K562 (cell line): ENCODE data around the gene HNMT. TPM values are rescaled to one million over a fixed set of nuclear protein-coding genes. Genes with fewer than 3 reads are reported as not detected.

Experiments
- ARHGAP35 ChIP-seq: fragments of 450-650 bp; IDR thresholded peaks from 2 replicates; pipeline ENCODE4 v1.6.1; 2018; ENCODE audit not compliant: partially characterized antibody
- CHD2 ChIP-seq: IDR thresholded peaks from 2 replicates; pipeline ENCODE4 v1.6.1; 2011; ENCODE audit warnings: low read depth, low read length
- DLX4 ChIP-seq: fragments of 250-450 bp; sonication (Bioruptor Pico); IDR thresholded peaks from 2 replicates; pipeline ENCODE4 v1.6.1; 2021; ENCODE audit warnings: mild to moderate bottlenecking
- ESRRB ChIP-seq: fragments of 250-450 bp; sonication (Bioruptor Pico); IDR thresholded peaks from 2 replicates; pipeline ENCODE4 v1.5.0; 2020; ENCODE audit warnings: mild to moderate bottlenecking, moderate library complexity, borderline replicate concordance
- GABPB2 ChIP-seq: fragments of 250-450 bp; sonication (Bioruptor Pico); conservative IDR thresholded peaks from 2 replicates; pipeline ENCODE4 v1.5.1; 2021; ENCODE audit warnings: mild to moderate bottlenecking
- HDAC6 ChIP-seq: IDR thresholded peaks from 2 replicates; pipeline ENCODE4 v1.6.1; 2012; ENCODE audit warnings: low read depth, mild to moderate bottlenecking, control low read depth, inconsistent platforms, low read length, moderate library complexity
- HLTF ChIP-seq: fragments of 450-650 bp; IDR thresholded peaks from 2 replicates; pipeline ENCODE4 v1.6.1; 2016
- HNRNPLL ChIP-seq: fragments of 200-400 bp; formaldehyde crosslinking; IDR thresholded peaks from 2 replicates; pipeline ENCODE4 v1.6.1; 2017; ENCODE audit warnings: low read length, low read depth, mild to moderate bottlenecking; ENCODE audit not compliant: poor library complexity, severe bottlenecking
- KAT8 ChIP-seq: fragments of 450-650 bp; IDR thresholded peaks from 2 replicates; pipeline ENCODE4 v1.6.1; 2016; ENCODE audit warnings: low read depth, mild to moderate bottlenecking
- MBD2 ChIP-seq: sonication (generic); IDR thresholded peaks from 2 replicates; pipeline ENCODE4 v1.6.1; 2016; ENCODE audit warnings: low read depth, borderline replicate concordance
- MEF2D ChIP-seq: conservative IDR thresholded peaks from 2 replicates; pipeline ENCODE4 v1.6.1; 2016; ENCODE audit warnings: low read depth, missing genetic modification characterization, missing compliant biosample characterization
- MITF ChIP-seq: IDR thresholded peaks from 2 replicates; pipeline ENCODE4 v1.6.1; 2014; ENCODE audit warnings: antibody characterized with exemption
- MXD1 ChIP-seq: fragments of 250-450 bp; sonication (Bioruptor Pico); IDR thresholded peaks from 2 replicates; pipeline ENCODE4 v1.8.0; 2021; ENCODE audit warnings: borderline replicate concordance, mild to moderate bottlenecking, moderate library complexity; ENCODE audit not compliant: poor library complexity, severe bottlenecking
- NR2C2 ChIP-seq, 2 experiments: fragments of 200-800 bp in 1 of 2; sonication (Bioruptor generic) in 1 of 2; sonication (generic) in 1 of 2; formaldehyde crosslinking in 1 of 2; IDR thresholded peaks; 2 replicates each; pipeline versions ENCODE4 v1.6.1 to v1.8.0; 2016 to 2022; ENCODE audit warnings: mild to moderate bottlenecking in 1 of 2, missing compliant biosample characterization in 1 of 2, missing genetic modification characterization in 1 of 2, missing genetic modification reagents in 1 of 2
- PHB ChIP-seq: fragments of 250-450 bp; sonication (Bioruptor Pico); IDR thresholded peaks from 2 replicates; pipeline ENCODE4 v1.5.0; 2021
- SP1 ChIP-seq: sonication (generic); formaldehyde crosslinking; IDR thresholded peaks from 2 replicates; pipeline ENCODE4 v1.8.1; 2022; ENCODE audit warnings: mild to moderate bottlenecking, missing genetic modification reagents
- TCF7L2 ChIP-seq: fragments of 150-350 bp; IDR thresholded peaks from 2 replicates; pipeline ENCODE4 v1.6.1; 2016; ENCODE audit warnings: low read depth, mild to moderate bottlenecking, low read length, moderate library complexity
- THRAP3 ChIP-seq: fragments of 450-650 bp; IDR thresholded peaks from 2 replicates; pipeline ENCODE4 v1.6.1; 2016; ENCODE audit warnings: mild to moderate bottlenecking, inconsistent platforms, borderline replicate concordance
- TSC22D4 ChIP-seq: fragments of 450-650 bp; IDR thresholded peaks from 2 replicates; pipeline ENCODE4 v1.6.1; 2016; ENCODE audit warnings: missing genetic modification characterization, missing biosample characterization, control low read depth
- XRCC5 ChIP-seq: fragments of 200-400 bp; formaldehyde crosslinking; IDR thresholded peaks from 2 replicates; pipeline ENCODE4 v1.6.1; 2017; ENCODE audit warnings: low read depth, mild to moderate bottlenecking, low read length
- ZC3H8 ChIP-seq: fragments of 450-650 bp; IDR thresholded peaks from 2 replicates; pipeline ENCODE4 v1.6.1; 2017
- ZNF449 ChIP-seq: fragments of 250-450 bp; sonication (Bioruptor Pico); IDR thresholded peaks from 2 replicates; pipeline ENCODE4 v1.8.0; 2022; ENCODE audit warnings: moderate library complexity, mild to moderate bottlenecking, inconsistent platforms
- ZNF507 ChIP-seq: conservative IDR thresholded peaks from 2 replicates; pipeline ENCODE4 v1.6.1; 2017; ENCODE audit warnings: missing genetic modification characterization, missing compliant biosample characterization
- ZNF707 ChIP-seq: fragments of 250-450 bp; sonication (Bioruptor Pico); conservative IDR thresholded peaks from 2 replicates; pipeline ENCODE4 v1.8.0; 2022; ENCODE audit warnings: inconsistent platforms, mild to moderate bottlenecking, moderate library complexity
- ZNF780A ChIP-seq: fragments of 250-450 bp; sonication (Bioruptor Pico); IDR thresholded peaks from 2 replicates; pipeline ENCODE4 v1.5.0; 2021; ENCODE audit warnings: mild to moderate bottlenecking
- polyA plus RNA-seq, 8 experiments: library from polyadenylated mRNA; depleted of rRNA in 4 of 8; stranded (reverse) in 5 of 8; unstranded in 3 of 8; fragments of >200 nt; fragmentation: Nextera tagmentation in 2 of 8; fragmentation: Illumina TruSeq in 1 of 8; extraction: Ambion mirVana in 2 of 8; extraction: Trizol in 1 of 8; gene quantifications; 2 replicates each; pipeline versions ENCODE4 v1.2.1 to v1.2.3, GENCODE V29; 2011 to 2014; ENCODE audit warnings: inconsistent platforms in 1 of 8, missing spikeins in 1 of 8
- total RNA-seq, 7 experiments: library from RNA; depleted of rRNA in 6 of 7; stranded (reverse); fragments of >200 nt in 6 of 7; fragmentation: Illumina TruSeq in 2 of 7; extraction: Trizol in 2 of 7; gene quantifications; 2 replicates each; pipeline versions ENCODE4 v1.2.1 to v1.2.3, GENCODE V29; 2011 to 2021; ENCODE audit warnings: low replicate concordance in 1 of 7

Gene HNMT
- total and polyA plus RNA-seq, 9 of the 15 experiments (the other 6 are each of a cell fraction or from before 2014, with no cell fraction given), result 3.1 to 10.9 (median 5.3) TPM

GRCh38 chr2:138060301-138060635, 96.0 kb downstream of the HNMT start (continued):
- TF ChIP-seq KAT8 (no peak), TCF7L2 (no peak), HDAC6 (no peak), TSC22D4 (tag) (no peak), MITF (no peak), ZNF780A (no peak), THRAP3 (no peak), ZC3H8 (no peak; the same call in 1 of the 2 replicates), ESRRB (CRISPR knock-in tag) (no peak), MXD1 (CRISPR knock-in tag) (no peak), XRCC5 (no peak), NR2C2 (CRISPR knock-in tag; IDR thresholded peaks at IDR 0.05) (no peak), NR2C2 (tag; IDR thresholded peaks at IDR 0.05) (peak; percentile 45; the same call in 1 of the 2 replicates), HNRNPLL (no peak), CHD2 (no peak), ZNF707 (CRISPR knock-in tag) (no peak), MBD2 (peak; percentile 56; the same call in 1 of the 2 replicates), ZNF449 (CRISPR knock-in tag) (no peak), SP1 (no peak), MEF2D (no peak), HLTF (peak; percentile 87; the same call in 1 of the 2 replicates), DLX4 (CRISPR knock-in tag) (no peak), ZNF507 (tag) (no peak), PHB (CRISPR knock-in tag) (no peak), GABPB2 (no peak), ARHGAP35 (no peak)
